ENCODE data around the gene FBLN7.

FBLN7 gene

DNA sequence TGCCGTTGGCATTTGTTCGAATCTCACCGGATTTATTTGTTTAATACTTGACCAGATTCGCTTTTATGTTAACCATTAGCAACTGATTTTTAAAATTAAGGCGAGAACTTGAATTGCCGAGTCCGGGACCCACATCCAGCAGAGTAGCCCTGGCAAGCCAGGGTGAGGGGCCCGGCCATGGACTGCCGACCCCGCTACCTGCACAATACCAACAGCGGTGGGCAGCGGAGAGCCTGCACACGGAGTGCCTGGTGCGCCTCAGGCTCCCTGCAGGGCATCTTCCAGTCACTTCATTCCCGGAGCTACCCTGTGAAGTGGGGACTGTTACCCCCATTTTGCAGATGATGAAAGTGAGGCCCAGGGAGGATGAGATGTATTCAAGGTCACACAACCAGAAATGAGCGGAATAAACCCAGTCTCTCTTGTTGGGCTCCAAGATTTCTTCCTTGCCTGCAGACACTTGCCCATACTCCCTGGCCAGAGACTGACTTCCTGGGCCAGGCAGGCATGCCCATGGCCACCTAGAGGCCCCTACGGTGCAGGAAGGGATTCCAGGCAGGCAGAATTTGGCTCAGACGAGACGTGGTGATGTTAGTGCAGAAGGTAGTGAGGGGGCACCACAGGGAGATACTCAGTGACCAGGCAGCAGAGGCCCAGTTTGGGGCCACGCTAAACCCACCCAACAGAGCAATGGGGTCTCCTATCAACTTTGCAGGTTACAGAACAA is 2.9 kb downstream of the FBLN7 start:
- no peak for DNase-seq (ENCODE audit: low read depth in 2 of 2)

DNA sequence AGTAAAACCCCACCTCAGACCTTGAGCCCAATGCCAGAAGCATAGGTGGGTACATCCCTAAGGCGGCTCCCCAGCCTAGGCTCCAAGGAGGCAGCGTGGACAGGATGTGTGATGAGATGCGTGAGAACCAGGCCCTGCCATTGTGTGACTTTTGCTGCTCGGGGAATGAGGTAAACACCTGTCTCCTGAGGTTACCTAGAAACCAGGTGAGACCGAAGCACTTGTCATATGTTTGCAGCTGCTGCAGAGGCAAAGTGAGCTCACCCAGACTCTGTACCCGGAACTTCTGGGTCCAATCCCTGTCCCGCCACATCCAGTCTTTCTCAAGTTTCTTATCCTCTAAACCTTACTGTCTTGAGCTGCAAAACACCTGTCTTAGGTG is 3.4 kb downstream of the FBLN7 start:
- no peak for DNase-seq (ENCODE audit: low read depth in 2 of 2)

DNA sequence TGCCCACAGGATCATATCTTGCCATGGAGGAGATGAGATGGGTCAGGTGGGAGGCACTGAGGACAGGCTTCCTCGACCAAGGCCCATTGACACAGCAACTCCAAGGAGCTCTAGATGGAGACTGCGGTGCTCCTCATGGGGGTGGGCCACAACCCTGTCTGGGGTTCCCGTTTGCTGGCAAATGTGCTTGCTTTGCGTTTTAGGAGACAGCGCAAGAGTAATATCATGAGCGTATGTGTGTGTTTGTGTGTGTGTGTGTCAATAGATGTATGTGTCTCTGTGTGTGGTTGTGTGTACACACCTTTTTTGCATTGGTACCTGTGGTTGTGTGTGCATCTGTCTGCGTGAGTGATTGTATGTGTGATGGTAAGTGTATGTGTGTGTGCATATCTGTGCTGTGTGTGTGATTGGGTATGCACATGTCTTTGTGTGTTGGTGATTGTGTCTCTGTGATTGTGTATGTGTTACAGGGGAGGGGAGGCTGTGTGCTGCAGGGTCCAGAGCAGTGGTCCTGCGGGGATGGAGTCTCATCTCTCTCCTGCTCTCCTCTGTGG is 4.4 kb downstream of the FBLN7 start:
- no peak for DNase-seq (ENCODE audit: low read depth in 2 of 2)

DNA sequence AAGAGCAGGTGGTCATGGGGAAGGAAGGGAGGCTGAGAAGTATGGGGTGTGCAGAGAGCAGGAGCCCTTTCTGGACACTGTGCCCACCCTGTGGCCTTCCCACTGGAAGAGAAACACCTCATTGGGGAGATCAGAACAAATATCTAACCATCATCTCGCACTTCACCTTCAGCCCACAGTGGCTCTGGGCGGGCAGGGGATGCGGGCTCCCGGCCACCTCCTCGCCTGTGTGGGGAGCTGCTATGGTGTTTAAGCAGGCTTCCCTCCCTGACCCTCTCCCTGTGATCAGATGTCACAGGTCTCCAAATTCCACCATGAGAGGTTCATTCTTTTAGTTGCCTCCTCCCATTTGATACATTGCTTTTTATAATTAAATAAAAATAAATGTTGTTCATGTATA is 5.0 kb downstream of the FBLN7 start:
- DNase-seq (ENCODE audit: low read depth in 2 of 2), result no peak

- no peak for DNase-seq (ENCODE audit: low read depth in 2 of 2)
Measured at GRCh38 chr2:112144966-112145365, 6.8 kb downstream of the FBLN7 start.

GRCh38 chr2:112147382-112148168 is 9.4 kb downstream of the FBLN7 start:
- no peak for DNase-seq (ENCODE audit: low read depth in 2 of 2)

DNA sequence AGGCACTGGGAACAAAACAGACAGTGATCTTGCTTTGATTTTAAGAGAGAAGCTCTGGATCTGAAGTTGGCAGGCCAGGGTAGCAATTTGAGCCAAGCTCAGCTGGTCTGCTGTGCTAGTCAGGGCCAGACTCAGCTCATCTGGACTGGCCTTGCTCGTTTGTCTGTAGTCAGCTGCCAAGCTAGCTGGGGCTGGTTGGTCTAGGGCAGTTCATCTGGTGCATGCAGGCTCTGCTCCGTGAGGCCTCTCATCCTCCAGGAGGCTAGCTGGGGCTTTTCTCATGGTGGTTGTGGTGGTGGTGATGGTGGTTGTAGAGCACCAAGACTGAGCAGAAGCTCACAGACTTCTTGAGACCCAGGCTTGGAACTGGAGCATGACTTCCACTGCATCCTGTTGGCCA is 10.3 kb downstream of the FBLN7 start:
- no peak for DNase-seq (ENCODE audit: low read depth in 2 of 2)

DNA sequence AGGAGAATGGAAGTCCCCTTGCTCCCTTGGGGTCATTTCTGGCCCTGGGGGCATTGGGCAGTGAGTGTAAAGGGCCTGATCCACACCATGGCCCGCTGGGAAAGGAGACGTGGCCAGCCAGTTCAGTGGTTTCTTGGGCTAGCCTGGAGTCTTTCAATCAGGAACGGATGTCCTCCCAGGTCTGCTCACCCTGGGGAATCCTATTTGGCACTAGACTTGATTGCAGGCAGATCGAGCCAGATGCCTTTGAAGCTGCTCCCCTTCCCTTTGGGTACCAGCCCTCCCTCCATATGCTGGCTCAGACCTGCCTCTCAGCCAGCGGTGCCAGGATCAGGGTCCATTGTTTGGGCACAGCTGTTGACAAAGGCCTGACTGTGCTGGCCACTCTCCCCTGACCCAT is 11.0 kb downstream of the FBLN7 start:
- DNase-seq (ENCODE audit: low read depth in 2 of 2), result no peak

DNA sequence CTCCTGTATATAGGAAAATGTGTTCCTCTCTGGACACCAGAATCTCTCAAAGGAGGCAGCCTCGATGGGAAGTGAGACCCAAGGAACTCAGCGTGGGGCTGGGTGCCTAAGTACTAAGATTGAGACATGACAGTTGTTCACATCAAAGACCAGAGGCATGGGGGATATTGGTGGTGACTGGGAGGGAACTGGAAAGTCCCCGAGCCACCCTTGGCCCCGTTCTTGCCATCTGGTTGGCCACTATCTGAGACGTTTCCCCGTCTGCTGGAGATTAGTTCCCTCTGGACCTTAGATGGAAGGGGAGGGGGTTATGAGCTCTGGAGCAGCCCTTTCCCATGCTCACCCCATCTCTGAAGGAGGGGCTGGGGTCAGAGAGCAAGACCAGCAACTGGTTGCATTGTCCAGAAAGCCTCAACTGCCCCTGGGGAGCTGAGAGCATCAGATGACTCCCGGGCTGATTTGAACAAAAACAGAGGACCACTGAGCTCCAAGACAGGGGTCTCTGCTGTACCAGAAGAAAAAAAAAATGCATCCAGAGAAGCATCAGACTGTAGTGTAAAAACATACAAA is 11.8 kb downstream of the FBLN7 start:
- DNase-seq (ENCODE audit: low read depth in 2 of 2), result no peak

GRCh38 chr2:112150447-112150846 is 12.3 kb downstream of the FBLN7 start:
- DNase-seq (ENCODE audit: low read depth in 2 of 2), result no peak

GRCh38 chr2:112150851-112151250 is 12.7 kb downstream of the FBLN7 start:
- no peak for DNase-seq (ENCODE audit: low read depth in 2 of 2)

- DNase-seq (ENCODE audit: low read depth in 2 of 2), result no peak
Measured at GRCh38 chr2:112151271-112151670, 13.1 kb downstream of the FBLN7 start.

GRCh38 chr2:112151701-112152440 is 13.7 kb downstream of the FBLN7 start:
- no peak for DNase-seq (ENCODE audit: low read depth in 2 of 2)

DNA sequence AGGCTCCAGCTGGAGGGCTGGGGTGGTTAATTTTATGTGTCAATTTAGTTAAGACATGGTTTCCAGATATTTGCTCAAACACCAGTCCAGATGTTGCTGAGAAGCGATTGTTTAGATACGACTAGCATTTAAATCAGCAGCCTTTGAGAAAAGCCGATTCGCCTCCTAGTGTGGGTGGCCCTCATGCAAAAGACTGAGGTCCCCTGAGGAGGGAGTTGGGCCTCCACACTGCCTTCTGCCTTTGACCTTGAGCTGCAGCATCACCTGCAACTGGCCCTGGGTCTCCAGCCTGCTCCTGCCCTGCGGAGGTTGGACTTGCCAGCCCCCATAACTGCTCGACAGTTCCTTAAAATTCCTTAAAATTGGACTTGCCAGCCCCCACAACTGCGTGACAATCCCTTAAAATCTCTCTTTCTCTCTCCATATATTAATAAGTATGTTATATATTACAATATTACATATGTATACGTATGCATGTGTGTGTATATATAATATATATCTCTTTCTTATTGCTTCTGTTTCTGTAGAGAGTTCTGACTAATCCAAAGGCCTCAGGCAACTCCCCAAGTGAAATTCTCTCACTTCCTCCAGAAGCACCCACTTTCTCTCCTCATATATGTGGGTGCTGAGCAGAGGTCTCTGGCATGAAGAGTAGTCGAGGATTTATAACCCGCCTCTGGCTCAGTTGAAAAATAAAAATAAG is 14.4 kb downstream of the FBLN7 start:
- DNase-seq (ENCODE audit: low read depth in 2 of 2), result no peak

DNA sequence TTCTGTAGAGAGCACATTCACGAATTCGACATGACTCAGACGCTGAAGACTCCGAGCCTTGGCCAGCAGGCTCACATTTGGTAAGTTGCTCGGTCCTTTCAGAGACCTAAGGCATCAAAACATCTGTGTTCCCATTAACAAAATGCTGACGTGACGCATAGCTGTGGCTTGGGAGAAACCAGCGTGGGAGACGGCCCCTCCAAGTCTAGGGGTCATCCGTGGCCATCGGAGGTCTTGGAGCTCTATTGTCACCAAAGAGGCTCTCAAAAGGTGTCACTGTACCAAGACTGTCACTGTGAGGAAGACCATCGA is 14.9 kb downstream of the FBLN7 start:
- DNase-seq (ENCODE audit: low read depth in 2 of 2), result no peak

- DNase-seq (ENCODE audit: low read depth in 2 of 2), result no peak
Measured at GRCh38 chr2:112153501-112153900, 15.3 kb downstream of the FBLN7 start.

GRCh38 chr2:112154246-112155117 is 16.3 kb downstream of the FBLN7 start:
- DNase-seq (ENCODE audit: low read depth in 2 of 2), result no peak

DNA sequence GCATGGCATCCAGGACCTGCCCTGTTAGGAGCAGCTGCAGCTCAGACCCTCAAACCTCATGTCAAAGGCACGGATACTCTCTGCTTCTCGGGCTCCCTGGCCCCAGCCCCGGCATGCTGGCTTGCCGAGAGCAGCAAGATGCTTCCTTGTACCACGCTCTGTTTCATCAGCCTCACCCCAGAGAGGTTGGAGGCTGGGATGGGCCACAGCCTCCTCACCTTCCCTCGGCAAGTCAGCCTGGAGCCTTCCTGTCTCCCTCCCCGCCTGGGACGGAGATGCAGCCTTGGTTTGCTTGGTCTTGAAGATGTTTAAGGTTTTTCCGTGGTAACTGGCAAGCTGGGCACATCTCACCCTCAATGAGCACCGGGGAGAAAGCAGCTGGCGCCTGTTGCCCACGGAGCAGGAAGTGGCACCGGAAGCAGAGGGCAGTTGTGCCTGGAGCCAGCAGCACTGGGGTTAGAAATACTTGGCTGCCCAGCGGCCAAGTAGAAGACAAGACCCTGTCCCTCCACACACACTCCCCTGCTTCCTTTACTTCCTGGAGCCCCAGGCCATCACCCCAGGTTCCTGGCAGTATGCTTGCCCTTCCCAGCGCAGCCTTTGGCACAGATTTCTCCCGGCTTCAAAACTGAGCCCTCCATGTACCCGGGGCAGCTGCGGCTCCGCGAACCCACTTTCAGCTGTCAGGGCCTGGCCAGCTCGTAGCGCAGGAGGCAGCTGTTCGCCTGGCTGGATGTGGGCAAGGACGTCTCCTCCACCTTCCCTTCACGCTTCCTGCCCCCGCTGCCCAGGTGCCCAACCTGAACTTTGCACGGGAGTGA is 17.4 kb downstream of the FBLN7 start:
- DNase-seq (ENCODE audit: low read depth in 2 of 2), result no peak

- DNase-seq (ENCODE audit: low read depth in 2 of 2), result no peak
Measured at GRCh38 chr2:112156152-112156986, 18.2 kb downstream of the FBLN7 start.
